Mesothelial cell of epicardium (in vitro differentiated cells): ENCODE measurements around the gene TLCD3B. TPM values are rescaled to one million over a fixed set of nuclear protein-coding genes. Genes with fewer than 3 reads are reported as not detected.

Experiments
- DNase-seq, 2 experiments: peaks; one replicate each; pipeline ENCODE4 v3.0.0; 2021; ENCODE audit warnings: low spot score in 2 of 2; ENCODE audit not compliant: unreplicated experiment in 2 of 2
- H3K27ac Mint-ChIP-seq: 2 replicates; pipeline ENCODE4 v1.8.0; 2021; ENCODE audit warnings: mixed read lengths
- H3K27me3 Mint-ChIP-seq: 2 replicates; pipeline ENCODE4 v1.8.0; 2021; ENCODE audit warnings: low read depth, mixed read lengths
- H3K36me3 Mint-ChIP-seq: 2 replicates; pipeline ENCODE4 v1.8.0; 2021; ENCODE audit warnings: mixed read lengths
- H3K4me1 Mint-ChIP-seq: 2 replicates; pipeline ENCODE4 v1.8.0; 2021; ENCODE audit warnings: mixed read lengths
- H3K4me3 Mint-ChIP-seq: 2 replicates; pipeline ENCODE4 v1.8.0; 2021; ENCODE audit warnings: mild to moderate bottlenecking, moderate library complexity, mixed read lengths
- H3K9me3 Mint-ChIP-seq: 2 replicates; pipeline ENCODE4 v1.8.0; 2021; ENCODE audit warnings: mixed read lengths
- CTCF ChIP-seq: fragments of 200-600 bp; sonication (generic); IDR thresholded peaks from one replicate; pipeline ENCODE4 v1.5.0; 2021; ENCODE audit warnings: antibody characterized with exemption; ENCODE audit not compliant: unreplicated experiment
- total RNA-seq: library from RNA; stranded (reverse); gene quantifications from 3 replicates; pipeline ENCODE4 v1.2.1, GENCODE V29; 2021

Gene TLCD3B
- total RNA-seq, 1 donor from 2014 or later: 0.72 TPM

- peaks cover 5% of the 10 kb centered on the region for H3K4me1 Mint-ChIP-seq
- no peak overlapping the region for H3K4me3 Mint-ChIP-seq
- H3K36me3 Mint-ChIP-seq: no peaks in the 10 kb centered on the region
- DNase-seq: no peak
- H3K27me3 Mint-ChIP-seq: peaks cover 64% of the 10 kb centered on the region
- no peak for TF ChIP-seq CTCF
- H3K27ac Mint-ChIP-seq: no peak overlapping the region
- no peaks in the 10 kb centered on the region for H3K9me3 Mint-ChIP-seq
These were observed 4.6 kb downstream of the TLCD3B start for GRCh38 chr16:30026449-30026848.

- Mint-ChIP-seq H3K27ac (no peak overlapping the region), H3K27me3 (peaks cover 59% of the 10 kb centered on the region), H3K36me3 (no peaks in the 10 kb centered on the region), H3K9me3 (no peaks in the 10 kb centered on the region), H3K4me1 (peaks cover 8% of the 10 kb centered on the region), H3K4me3 (no peak overlapping the region)
- no peak for TF ChIP-seq CTCF
- no peak for DNase-seq
These were observed 5.5 kb downstream of the TLCD3B start for GRCh38 chr16:30025574-30025973.

GRCh38 chr16:30025156-30025555 is 5.9 kb downstream of the TLCD3B start:
- no peak for TF ChIP-seq CTCF
- no peak overlapping the region for H3K27ac Mint-ChIP-seq
- no peak for DNase-seq
- no peaks in the 10 kb centered on the region for H3K9me3 Mint-ChIP-seq
- peaks cover 54% of the 10 kb centered on the region for H3K27me3 Mint-ChIP-seq
- H3K4me3 Mint-ChIP-seq: no peak overlapping the region
- peaks cover 6% of the 10 kb centered on the region for H3K4me1 Mint-ChIP-seq
- no peaks in the 10 kb centered on the region for H3K36me3 Mint-ChIP-seq

GRCh38 chr16:30024451-30024850 is 6.6 kb downstream of the TLCD3B start:
- Mint-ChIP-seq H3K36me3 (no peaks in the 10 kb centered on the region), H3K9me3 (no peaks in the 10 kb centered on the region), H3K27ac (no peak overlapping the region)

GRCh38 chr16:30023586-30023985 is 7.5 kb downstream of the TLCD3B start:
- no peak overlapping the region for H3K4me3 Mint-ChIP-seq
- H3K36me3 Mint-ChIP-seq: no peaks in the 10 kb centered on the region
- H3K4me1 Mint-ChIP-seq: peaks cover 4% of the 10 kb centered on the region
- H3K27me3 Mint-ChIP-seq: peaks cover 41% of the 10 kb centered on the region
- DNase-seq: no peak
- no peak overlapping the region for H3K27ac Mint-ChIP-seq
- TF ChIP-seq CTCF: no peak
- no peaks in the 10 kb centered on the region for H3K9me3 Mint-ChIP-seq

More at GRCh38 chr16:30024451-30024850, 6.6 kb downstream of the TLCD3B start:
- no peak for DNase-seq
- TF ChIP-seq CTCF: no peak
- peaks cover 4% of the 10 kb centered on the region for H3K4me1 Mint-ChIP-seq
- no peak overlapping the region for H3K4me3 Mint-ChIP-seq
- peaks cover 47% of the 10 kb centered on the region for H3K27me3 Mint-ChIP-seq

GRCh38 chr16:30022887-30023286 is 8.2 kb downstream of the TLCD3B start, which contains the start of gene C16orf92:
C16orf92 (plus strand) TSS chr16:30023198; CDS start chr16:30023341, 143 bp downstream.
- no peak within 1 kb of the TSS for H3K27ac Mint-ChIP-seq
- no peak for DNase-seq
- H3K4me3 Mint-ChIP-seq: no peak within 1 kb of the TSS
- peaks cover 4% of the 10 kb centered on the region for H3K4me1 Mint-ChIP-seq
- H3K36me3 Mint-ChIP-seq: no peaks in the 10 kb centered on the region
- no peaks in the 10 kb centered on the region for H3K9me3 Mint-ChIP-seq
- no peak for TF ChIP-seq CTCF
- H3K27me3 Mint-ChIP-seq: peaks cover 35% of the 10 kb centered on the region
